NK-92 (cell line): ENCODE measurements around the gene PRKAG2.

Experiments
- DNase-seq: peaks from one replicate; lab custom pipeline; 2025; ENCODE audit not compliant: unreplicated experiment; lab: John Stamatoyannopoulos, UW

Gene PRKAG2

DNA sequence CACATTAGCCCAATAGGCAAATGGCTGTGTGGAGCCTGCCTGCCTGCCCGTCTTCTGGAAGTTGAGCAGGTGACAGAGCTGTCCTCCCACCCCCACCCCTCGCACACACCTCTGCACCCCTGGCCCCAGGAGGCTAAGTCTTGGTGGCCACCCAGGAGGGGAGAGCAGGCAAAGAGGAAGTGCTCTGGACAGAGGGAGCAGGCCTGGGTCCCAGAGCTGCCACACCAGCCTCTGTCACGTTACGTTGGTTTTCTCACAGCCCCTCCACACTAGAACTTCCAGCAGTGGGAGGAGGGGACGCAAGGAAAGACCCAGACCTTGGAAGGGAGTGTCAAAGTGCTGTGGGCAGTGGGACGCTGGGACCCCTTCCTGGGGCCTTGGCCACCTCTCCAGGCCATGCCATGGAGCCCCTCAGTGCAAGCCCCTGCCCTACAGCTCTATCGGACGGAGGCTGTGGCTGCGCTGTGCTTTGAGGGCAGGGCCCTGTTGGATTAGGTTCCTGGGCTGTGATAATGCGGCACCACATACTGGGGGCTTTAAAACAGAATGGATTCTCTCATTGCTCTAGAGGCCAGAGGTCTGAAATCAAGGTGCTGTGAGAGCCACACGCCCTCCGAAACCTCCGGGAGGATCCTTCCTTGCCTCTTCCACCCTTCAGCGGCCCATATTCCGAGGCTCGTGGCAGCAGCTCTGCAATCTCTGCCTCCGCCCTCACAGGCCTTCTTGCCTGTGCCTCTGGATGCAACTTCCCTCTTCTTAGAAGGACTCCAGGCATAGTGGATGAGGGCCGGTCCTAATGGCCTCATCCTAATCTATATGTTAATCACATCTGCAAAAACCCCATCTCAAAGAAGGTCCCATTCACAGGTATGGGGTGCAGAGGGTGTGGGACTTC, 9.9 kb downstream of the PRKAG2 start:
- DNase-seq, result no peak

DNA sequence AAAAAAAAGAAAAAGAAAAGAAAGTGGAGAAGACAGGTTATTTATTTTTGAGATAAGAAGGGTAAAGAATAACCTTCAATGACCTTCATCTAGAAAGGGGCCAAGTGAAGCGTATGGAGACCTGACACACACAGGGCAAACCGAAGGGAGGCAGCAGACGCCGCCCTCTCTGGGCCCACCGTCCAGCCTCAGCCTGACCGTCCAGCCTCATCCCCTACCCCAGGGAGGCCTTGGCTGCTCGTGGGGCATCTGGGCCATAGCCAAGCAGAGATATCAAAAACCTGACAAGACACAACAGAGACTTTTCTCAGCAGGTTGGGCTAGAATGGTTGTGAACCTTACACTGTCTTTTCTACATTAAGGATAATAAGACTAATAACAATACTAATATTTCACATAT, 10.9 kb downstream of the PRKAG2 start:
- no peak for DNase-seq

DNA sequence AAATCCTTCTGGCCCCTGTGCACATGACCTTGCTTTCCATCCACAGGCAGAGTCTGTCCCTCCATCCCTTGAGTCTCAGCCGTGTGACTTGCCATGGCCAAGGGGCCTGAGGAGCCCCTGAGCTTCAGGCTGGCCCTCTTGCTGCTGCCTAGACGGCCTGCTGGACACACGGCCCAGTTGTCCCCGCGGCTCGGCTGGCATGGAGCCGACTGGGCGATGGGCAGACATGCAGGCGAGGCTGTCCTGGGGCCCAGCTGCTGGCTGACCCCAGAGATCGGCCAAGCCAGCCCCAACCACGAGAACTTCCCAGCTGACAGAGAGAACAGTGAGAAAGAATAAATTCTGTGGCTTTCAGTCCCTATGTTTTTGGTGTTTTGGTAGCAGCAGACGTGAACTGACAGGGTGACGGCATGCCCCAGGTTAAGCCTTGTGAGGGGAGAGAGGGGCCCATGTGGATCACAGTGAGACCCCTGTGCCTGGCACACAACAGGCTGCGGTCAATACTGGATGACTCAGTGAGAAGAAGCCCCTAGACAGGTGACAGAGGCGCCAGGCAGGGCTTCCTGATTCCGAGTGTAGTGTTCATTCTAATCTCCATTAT, 11.7 kb downstream of the PRKAG2 start:
- DNase-seq, result no peak

- DNase-seq, result no peak
Observed at GRCh38 chr7:151864561-151864960, 12.4 kb downstream of the PRKAG2 start.

- DNase-seq, result no peak
Observed at GRCh38 chr7:151864081-151864480, 12.8 kb downstream of the PRKAG2 start.

DNA sequence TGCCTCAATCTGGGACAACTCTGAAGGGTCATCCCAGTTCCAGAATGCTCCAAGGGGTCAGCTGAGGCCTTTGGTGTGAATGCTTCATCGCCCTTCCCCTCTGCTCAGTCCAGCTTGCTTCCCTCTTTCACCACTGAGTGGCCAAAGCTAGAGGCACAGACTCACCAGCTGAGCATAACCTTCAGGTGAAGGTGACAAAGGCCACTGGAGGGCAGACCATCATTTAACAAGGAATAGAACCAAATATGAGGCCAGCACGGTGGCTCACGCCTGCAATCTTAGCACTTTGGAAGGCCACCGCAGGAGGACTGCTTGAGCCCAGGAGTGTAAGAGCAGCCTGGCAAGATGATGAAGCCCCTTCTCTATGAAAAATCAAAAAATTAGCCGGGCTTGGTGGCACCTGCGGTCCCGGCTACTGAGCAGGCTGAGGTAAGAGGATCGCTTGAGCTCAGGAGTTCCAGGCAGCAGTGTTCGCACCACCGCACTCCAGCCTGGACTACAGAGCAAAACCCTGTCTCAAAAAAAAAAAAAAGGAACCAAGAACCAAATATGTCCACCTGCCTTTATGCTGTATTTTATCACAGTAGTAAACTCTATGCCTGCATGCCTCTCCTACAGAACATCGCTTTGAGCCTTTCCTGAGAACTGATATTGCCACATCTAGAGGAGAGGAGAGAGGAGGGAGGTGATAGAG, 13.4 kb downstream of the PRKAG2 start:
- no peak for DNase-seq

GRCh38 chr7:151862606-151863381, 14.1 kb downstream of the PRKAG2 start:
- no peak for DNase-seq

GRCh38 chr7:151861881-151862280, 15.0 kb downstream of the PRKAG2 start:
- DNase-seq, result no peak

GRCh38 chr7:151860771-151861170, 16.1 kb downstream of the PRKAG2 start:
- DNase-seq, result no peak

DNA sequence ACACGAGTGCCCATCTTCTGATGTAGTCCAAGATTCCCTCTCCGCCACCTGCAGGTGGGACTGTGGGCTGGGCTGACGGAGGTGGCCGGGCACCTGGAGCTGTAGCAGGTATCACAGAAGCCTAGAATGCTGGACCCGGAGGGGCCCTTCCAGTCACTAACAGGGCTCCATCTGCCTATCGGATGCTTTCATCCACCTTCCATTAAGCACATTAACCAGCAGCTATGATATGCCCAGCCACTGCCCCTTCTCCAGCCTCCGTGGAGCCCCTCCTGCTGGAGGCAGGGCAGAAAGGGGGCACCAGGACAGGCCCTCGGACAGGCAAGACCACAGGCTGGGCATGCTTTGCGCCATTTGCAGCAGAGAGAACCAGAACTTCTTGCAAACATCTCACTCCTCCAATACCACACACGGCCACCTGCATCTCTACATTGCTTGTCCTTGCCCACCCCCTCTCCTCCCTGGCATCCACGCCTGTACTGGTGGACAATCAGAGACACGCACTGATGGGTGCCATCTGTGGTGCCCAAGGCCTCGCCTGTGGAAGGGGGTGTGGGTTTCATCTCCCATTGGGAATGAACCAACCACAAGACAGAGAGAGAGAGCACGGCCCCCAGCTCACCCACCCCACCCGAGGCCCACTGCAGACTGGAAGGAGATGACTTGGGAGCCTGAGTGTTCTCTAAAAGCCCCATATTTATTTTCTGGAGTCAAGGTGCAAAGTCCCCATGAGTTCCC, 16.8 kb downstream of the PRKAG2 start:
- DNase-seq, result no peak

- no peak for DNase-seq
Observed at GRCh38 chr7:151859111-151859947, 17.6 kb downstream of the PRKAG2 start.

GRCh38 chr7:151858456-151858855, 18.5 kb downstream of the PRKAG2 start:
- DNase-seq, result no peak

GRCh38 chr7:151857866-151858450, 19.0 kb downstream of the PRKAG2 start:
- no peak for DNase-seq

DNA sequence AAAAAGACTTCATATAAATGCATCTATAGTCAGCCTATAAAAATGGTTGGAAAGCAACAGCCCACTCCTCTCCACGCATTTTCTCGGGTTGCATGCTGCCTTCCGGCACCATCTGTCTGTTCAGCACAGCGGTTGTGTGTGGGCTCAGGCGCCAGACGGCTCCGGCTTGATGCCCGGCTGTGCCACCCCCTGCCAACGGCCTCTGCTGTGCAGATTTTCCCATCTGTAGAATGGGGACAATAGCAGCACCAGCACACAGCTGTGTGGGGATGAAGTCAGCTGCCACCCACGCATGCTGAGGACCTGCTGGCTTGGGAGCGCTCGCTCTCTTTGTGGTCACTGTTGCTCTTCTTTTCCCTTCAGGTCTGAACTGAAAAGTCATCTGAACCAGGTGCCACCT, 19.5 kb downstream of the PRKAG2 start:
- DNase-seq, result no peak

GRCh38 chr7:151856516-151856915, 20.4 kb downstream of the PRKAG2 start:
- no peak for DNase-seq

GRCh38 chr7:151856098-151856497, 20.8 kb downstream of the PRKAG2 start:
- DNase-seq, result no peak

- DNase-seq, result no peak
Observed at GRCh38 chr7:151854720-151855071, 22.2 kb downstream of the PRKAG2 start.

GRCh38 chr7:151853896-151854719, 22.8 kb downstream of the PRKAG2 start:
- DNase-seq, result no peak
